Activated T-helper 17 cell treated with anti-CD3 and anti-CD28 coated beads, Interleukin-2, amount 50 U/mL, for 72 hours (primary cell): Measurements from ENCODE around the gene AKT3. TPM values are rescaled to one million over a fixed set of nuclear protein-coding genes. Genes with fewer than 3 reads are reported as not detected.

ENCODE experiments used
- ATAC-seq: fragments of 150-1000 bp; cut with Tn5 transposase; replicated peaks from 2 replicates; pipeline ENCODE4 v1.10.0; 2021; ENCODE audit warnings: mild to moderate bottlenecking, moderate library complexity
- H3K27ac Mint-ChIP-seq: one replicate; pipeline ENCODE4 v1.8.0; 2022; ENCODE audit warnings: mixed read lengths
- H3K27me3 Mint-ChIP-seq: one replicate; pipeline ENCODE4 v1.8.0; 2022; ENCODE audit warnings: mixed read lengths
- H3K36me3 Mint-ChIP-seq: one replicate; pipeline ENCODE4 v1.8.0; 2022; ENCODE audit warnings: low read depth, mild to moderate bottlenecking, mixed read lengths
- H3K4me1 Mint-ChIP-seq: one replicate; pipeline ENCODE4 v1.8.0; 2022; ENCODE audit warnings: mixed read lengths
- H3K4me3 Mint-ChIP-seq: one replicate; pipeline ENCODE4 v1.8.0; 2022; ENCODE audit warnings: mild to moderate bottlenecking, mixed read lengths
- H3K9me3 Mint-ChIP-seq: one replicate; pipeline ENCODE4 v1.8.0; 2022; ENCODE audit warnings: mixed read lengths
- total RNA-seq, 2 donors: library from RNA; stranded (reverse); gene quantifications; one replicate each; pipeline ENCODE4 v1.2.3, GENCODE V29; 2022

Gene AKT3
- total RNA-seq, 2 donors from 2014 or later = 32.2 to 53.2 TPM

GRCh38 chr1:243490748-243491686, 359.0 kb downstream of the AKT3 start:
- H3K9me3 Mint-ChIP-seq = no peaks in the 10 kb centered on the region
- H3K36me3 Mint-ChIP-seq = no peaks in the 10 kb centered on the region
- H3K4me3 Mint-ChIP-seq = no peak overlapping the region
- peak; percentile 11 for ATAC-seq
- no peaks in the 10 kb centered on the region for H3K27me3 Mint-ChIP-seq
- peak overlapping the region; percentile 30 for H3K27ac Mint-ChIP-seq
- no peaks in the 10 kb centered on the region for H3K4me1 Mint-ChIP-seq

- Mint-ChIP-seq H3K36me3 (no peaks in the 10 kb centered on the region), H3K4me1 (no peaks in the 10 kb centered on the region), H3K27me3 (no peaks in the 10 kb centered on the region), H3K9me3 (no peaks in the 10 kb centered on the region), H3K27ac (no peak overlapping the region), H3K4me3 (no peak overlapping the region)
- ATAC-seq = no peak
Observed at GRCh38 chr1:243489681-243490546, 360.1 kb downstream of the AKT3 start.

DNA sequence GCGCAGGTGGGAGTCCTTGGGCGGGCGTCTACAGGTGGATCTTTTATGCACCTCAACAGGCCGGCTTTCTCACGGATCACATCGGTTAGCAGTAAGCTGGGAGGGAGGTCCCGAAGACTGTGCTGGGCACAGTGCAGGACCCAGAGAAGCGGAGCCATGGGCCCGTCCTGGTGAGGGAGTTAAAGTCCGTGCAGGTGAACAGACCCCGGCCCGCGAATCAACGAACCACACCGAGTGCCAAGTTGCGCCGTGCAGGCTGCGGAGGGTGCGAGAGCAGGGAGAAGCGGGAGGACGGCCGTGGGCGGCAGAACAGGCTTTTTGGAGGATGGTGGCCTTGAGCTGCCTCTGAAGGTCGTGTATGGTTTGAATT, 360.9 kb downstream of the AKT3 start:
- ATAC-seq = no peak
- Mint-ChIP-seq H3K27me3 (no peaks in the 10 kb centered on the region), H3K4me1 (no peaks in the 10 kb centered on the region), H3K4me3 (no peak overlapping the region), H3K36me3 (no peaks in the 10 kb centered on the region), H3K9me3 (no peaks in the 10 kb centered on the region), H3K27ac (no peak overlapping the region)

- no peaks in the 10 kb centered on the region for H3K9me3 Mint-ChIP-seq
- no peaks in the 10 kb centered on the region for H3K4me1 Mint-ChIP-seq
- no peak for ATAC-seq
- no peak overlapping the region for H3K4me3 Mint-ChIP-seq
- H3K27ac Mint-ChIP-seq = no peak overlapping the region
- no peaks in the 10 kb centered on the region for H3K27me3 Mint-ChIP-seq
- H3K36me3 Mint-ChIP-seq = no peaks in the 10 kb centered on the region
Observed at GRCh38 chr1:243488459-243489157, 361.4 kb downstream of the AKT3 start.

DNA sequence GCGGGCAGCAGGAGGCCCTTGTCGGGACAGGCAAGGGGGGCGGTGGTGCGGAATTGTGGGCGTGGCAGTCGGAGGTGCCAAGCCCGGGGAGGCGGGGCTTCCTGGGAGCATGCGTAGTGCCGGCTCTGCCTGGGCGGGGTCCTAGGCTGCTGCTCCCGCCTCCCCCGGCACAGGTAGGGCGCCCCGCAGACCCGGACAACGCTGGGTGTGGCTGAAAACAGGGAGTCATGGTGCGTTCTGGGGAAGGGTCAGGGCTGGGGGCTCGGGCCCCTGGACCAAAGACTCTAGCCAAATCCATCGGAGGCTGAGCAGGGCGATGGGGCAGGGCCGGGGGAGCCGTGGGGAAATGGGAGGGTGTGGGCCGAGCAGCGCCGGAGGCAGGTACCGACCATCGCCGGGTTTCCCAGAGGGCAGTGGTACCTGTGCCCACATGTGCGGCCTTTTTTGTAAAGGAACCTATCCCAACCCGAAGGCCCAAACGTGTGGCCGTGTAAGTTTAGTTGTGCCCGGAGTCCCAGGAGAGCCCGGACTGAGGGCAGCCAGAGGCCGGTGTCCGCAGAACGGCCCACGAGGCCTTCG, 362.3 kb downstream of the AKT3 start:
- no peak overlapping the region for H3K4me3 Mint-ChIP-seq
- H3K36me3 Mint-ChIP-seq = no peaks in the 10 kb centered on the region
- H3K9me3 Mint-ChIP-seq = no peaks in the 10 kb centered on the region
- H3K27ac Mint-ChIP-seq = no peak overlapping the region
- H3K27me3 Mint-ChIP-seq = no peaks in the 10 kb centered on the region
- ATAC-seq = no peak
- peaks cover under 1% of the 10 kb centered on the region for H3K4me1 Mint-ChIP-seq

DNA sequence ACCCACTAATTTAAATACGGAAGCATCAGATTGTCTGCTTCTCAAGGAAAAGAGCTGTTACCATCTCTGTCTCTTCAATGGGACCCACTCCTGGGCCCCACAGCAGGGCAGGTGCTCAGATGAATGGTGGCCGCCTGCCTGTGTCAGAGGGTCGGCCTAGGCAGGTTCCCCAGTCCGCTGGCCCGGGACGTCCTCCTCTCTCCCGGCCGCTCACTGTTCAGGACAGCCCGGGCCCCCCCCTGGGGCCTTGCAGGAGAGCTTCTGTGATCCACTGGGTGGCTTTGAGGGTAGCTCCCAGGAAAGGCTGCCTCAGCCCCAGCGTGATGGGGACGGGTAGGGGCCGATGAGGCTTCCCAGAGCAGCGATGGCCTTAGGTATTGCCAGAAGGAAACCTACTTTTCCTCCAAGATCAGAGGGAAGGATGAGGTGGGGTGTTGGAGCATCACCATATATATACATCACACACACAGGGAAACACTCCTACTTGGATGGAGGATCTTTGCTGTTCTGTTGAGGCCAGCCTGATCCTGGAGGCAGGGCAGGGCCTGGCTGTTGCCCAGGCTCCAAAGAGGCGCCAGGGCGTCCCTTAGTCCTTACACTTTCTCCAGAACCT, 362.9 kb downstream of the AKT3 start:
- Mint-ChIP-seq H3K4me1 (peaks cover 5% of the 10 kb centered on the region), H3K4me3 (no peak overlapping the region), H3K27me3 (no peaks in the 10 kb centered on the region), H3K9me3 (no peaks in the 10 kb centered on the region), H3K27ac (no peak overlapping the region), H3K36me3 (no peaks in the 10 kb centered on the region)
- ATAC-seq = no peak

DNA sequence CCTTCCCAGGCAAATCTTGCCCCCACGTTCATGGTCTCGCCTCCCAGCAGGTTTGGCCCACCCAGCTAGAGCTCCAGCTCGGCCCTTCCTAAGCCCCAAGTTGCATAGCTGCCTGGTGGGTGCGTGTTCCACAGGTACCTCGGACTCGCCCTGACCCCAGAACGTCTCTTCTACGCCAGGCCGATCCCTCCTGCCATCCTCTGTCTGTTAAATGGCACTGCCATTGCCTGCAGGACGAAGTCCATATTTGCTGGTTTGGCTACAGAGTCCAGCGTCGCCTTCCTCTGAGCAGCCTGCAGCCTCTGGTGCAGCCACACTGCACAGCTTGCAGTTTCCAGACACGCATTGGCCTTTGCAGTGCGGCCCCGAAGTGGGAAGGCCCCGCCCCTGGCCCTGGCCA, 366.1 kb downstream of the AKT3 start:
- Mint-ChIP-seq H3K4me3 (peak overlapping the region; percentile 66), H3K36me3 (no peaks in the 10 kb centered on the region), H3K27me3 (no peaks in the 10 kb centered on the region), H3K4me1 (peaks cover 5% of the 10 kb centered on the region), H3K27ac (peak overlapping the region; percentile 59), H3K9me3 (no peaks in the 10 kb centered on the region)
- no peak for ATAC-seq

DNA sequence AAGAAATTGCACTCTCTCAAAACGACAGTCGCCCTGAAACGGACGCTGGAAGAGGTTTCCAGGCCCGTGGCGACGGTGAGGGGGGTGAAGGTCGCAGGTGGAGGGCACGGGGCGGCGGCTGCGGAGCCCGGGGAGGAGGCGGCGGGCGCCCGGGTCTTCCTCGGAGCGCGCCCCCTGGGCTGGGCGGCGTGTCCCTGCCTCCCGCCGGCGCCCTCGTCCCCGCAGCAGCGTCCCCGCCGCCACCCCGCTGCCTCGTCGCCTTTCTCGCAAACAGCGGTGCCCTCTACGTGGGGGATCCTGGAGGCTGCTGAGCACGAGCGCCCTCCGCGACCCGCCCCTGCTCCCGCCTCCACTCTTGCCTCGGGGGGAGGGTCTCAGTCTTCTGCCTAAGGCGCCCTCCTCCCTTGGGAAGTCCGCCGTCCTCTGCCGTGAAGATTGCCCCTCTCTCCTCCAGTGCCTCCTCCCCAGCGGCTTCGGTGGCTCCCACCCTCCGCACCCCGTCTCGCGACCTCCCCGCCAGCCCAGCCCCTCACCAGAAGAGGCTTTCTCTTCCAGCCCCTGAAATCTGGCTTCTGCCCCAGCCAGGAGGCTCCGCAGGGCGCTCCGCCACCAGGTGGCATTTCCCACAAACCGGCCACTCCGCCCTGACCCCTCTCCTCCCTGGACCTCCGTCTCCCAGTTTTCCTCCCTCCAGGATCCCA, 366.8 kb downstream of the AKT3 start:
- peak; percentile 26 for ATAC-seq
- Mint-ChIP-seq H3K27me3 (no peaks in the 10 kb centered on the region), H3K9me3 (no peaks in the 10 kb centered on the region), H3K4me3 (peak overlapping the region; percentile 69), H3K36me3 (no peaks in the 10 kb centered on the region), H3K27ac (peak overlapping the region; percentile 61), H3K4me1 (peaks cover 5% of the 10 kb centered on the region)

- Mint-ChIP-seq H3K9me3 (no peaks in the 10 kb centered on the region), H3K27me3 (no peaks in the 10 kb centered on the region), H3K4me3 (peak overlapping the region; percentile 69), H3K27ac (peak overlapping the region; percentile 61), H3K4me1 (peaks cover 5% of the 10 kb centered on the region), H3K36me3 (no peaks in the 10 kb centered on the region)
- peak; percentile 34 for ATAC-seq
Observed at GRCh38 chr1:243482141-243483022, 367.7 kb downstream of the AKT3 start.

GRCh38 chr1:243481101-243481500, 368.9 kb downstream of the AKT3 start:
- ATAC-seq = peak; percentile 47
- Mint-ChIP-seq H3K27me3 (no peaks in the 10 kb centered on the region), H3K4me3 (no peak overlapping the region), H3K36me3 (no peaks in the 10 kb centered on the region), H3K4me1 (peaks cover 5% of the 10 kb centered on the region), H3K27ac (no peak overlapping the region), H3K9me3 (no peaks in the 10 kb centered on the region)

- no peak overlapping the region for H3K27ac Mint-ChIP-seq
- no peak for ATAC-seq
- no peaks in the 10 kb centered on the region for H3K9me3 Mint-ChIP-seq
- peaks cover 10% of the 10 kb centered on the region for H3K4me1 Mint-ChIP-seq
- H3K4me3 Mint-ChIP-seq = no peak overlapping the region
- H3K27me3 Mint-ChIP-seq = no peaks in the 10 kb centered on the region
- H3K36me3 Mint-ChIP-seq = peaks cover 7% of the 10 kb centered on the region
Observed at GRCh38 chr1:243477731-243478290, 372.2 kb downstream of the AKT3 start.

- H3K9me3 Mint-ChIP-seq = no peaks in the 10 kb centered on the region
- H3K36me3 Mint-ChIP-seq = peaks cover 7% of the 10 kb centered on the region
- H3K4me3 Mint-ChIP-seq = no peak overlapping the region
- no peak overlapping the region for H3K27ac Mint-ChIP-seq
- H3K4me1 Mint-ChIP-seq = peaks cover 6% of the 10 kb centered on the region
- ATAC-seq = no peak
- H3K27me3 Mint-ChIP-seq = no peaks in the 10 kb centered on the region
Observed at GRCh38 chr1:243475966-243476365, 374.1 kb downstream of the AKT3 start.
